GM12891 (cell line): Measurements from ENCODE around the gene SLC8A3.

Source experiments
- DNase-seq: peaks from one replicate; pipeline ENCODE4 v3.0.0; 2011; ENCODE audit warnings: low spot score; ENCODE audit not compliant: insufficient read length
- FAIRE-seq: peaks from 2 replicates; lab custom pipeline; 2011; peaks lifted over from hg19 to GRCh38; lab: Jason Lieb, UNC
- PAX5 ChIP-seq: IDR thresholded peaks from 2 replicates; pipeline ENCODE4 v1.6.1; 2011; ENCODE audit warnings: low read length, moderate library complexity, mild to moderate bottlenecking; ENCODE audit not compliant: insufficient read depth, severe bottlenecking
- POLR2A ChIP-seq: IDR thresholded peaks from 2 replicates; pipeline ENCODE4 v1.6.1; 2011; ENCODE audit warnings: low read depth, low read length, control low read depth
- POLR2AphosphoS5 ChIP-seq: IDR thresholded peaks from 2 replicates; pipeline ENCODE4 v1.6.1; 2011; ENCODE audit warnings: low read depth, low read length, control low read depth
- POU2F2 ChIP-seq: IDR thresholded peaks from 2 replicates; pipeline ENCODE4 v1.6.1; 2011; ENCODE audit warnings: low read depth, mild to moderate bottlenecking, control low read depth, low read length, moderate library complexity
- SPI1 ChIP-seq: IDR thresholded peaks from 2 replicates; pipeline ENCODE4 v1.6.1; 2011; ENCODE audit warnings: low read depth, low read length, control low read depth
- TAF1 ChIP-seq: IDR thresholded peaks from 2 replicates; pipeline ENCODE4 v1.6.1; 2011; ENCODE audit warnings: low read depth, low read length, control low read depth

The SLC8A3 gene

GRCh38 chr14:70052990-70053389 is 135.8 kb downstream of the SLC8A3 start:
- no peak for TF ChIP-seq TAF1
- TF ChIP-seq PAX5: no peak
- no peak for TF ChIP-seq POU2F2
- TF ChIP-seq POLR2AphosphoS5: no peak
- TF ChIP-seq POLR2A: no peak
- TF ChIP-seq SPI1: no peak
- DNase-seq (no peak), FAIRE-seq (no peak)

- no peak for FAIRE-seq
- TF ChIP-seq SPI1: no peak
- no peak for TF ChIP-seq POU2F2
- TF ChIP-seq POLR2AphosphoS5: no peak
- no peak for TF ChIP-seq POLR2A
- TF ChIP-seq PAX5: no peak
- no peak for TF ChIP-seq TAF1
Measured at GRCh38 chr14:70050136-70050535, 138.6 kb downstream of the SLC8A3 start.

GRCh38 chr14:70049605-70050004 is 139.1 kb downstream of the SLC8A3 start:
- no peak for FAIRE-seq
- TF ChIP-seq SPI1 (no peak), POU2F2 (no peak), POLR2AphosphoS5 (no peak)
- no peak for DNase-seq

More at GRCh38 chr14:70050136-70050535, 138.6 kb downstream of the SLC8A3 start:
- no peak for DNase-seq

GRCh38 chr14:70048313-70048654 is 140.5 kb downstream of the SLC8A3 start:
- FAIRE-seq: no peak
- TF ChIP-seq POU2F2: no peak
- no peak for TF ChIP-seq POLR2AphosphoS5
- no peak for TF ChIP-seq SPI1
- no peak for TF ChIP-seq TAF1
- no peak for TF ChIP-seq PAX5
- no peak for TF ChIP-seq POLR2A
- DNase-seq: no peak

GRCh38 chr14:70047598-70048312 is 141.0 kb downstream of the SLC8A3 start:
- FAIRE-seq: no peak
- no peak for TF ChIP-seq TAF1
- no peak for TF ChIP-seq SPI1
- TF ChIP-seq POLR2A: no peak
- no peak for TF ChIP-seq POU2F2
- no peak for TF ChIP-seq PAX5
- TF ChIP-seq POLR2AphosphoS5: no peak

GRCh38 chr14:70045844-70046535 is 142.8 kb downstream of the SLC8A3 start:
- no peak for DNase-seq

More at GRCh38 chr14:70047598-70048312, 141.0 kb downstream of the SLC8A3 start:
- no peak for DNase-seq

GRCh38 chr14:70045310-70045709 is 143.4 kb downstream of the SLC8A3 start:
- TF ChIP-seq POLR2AphosphoS5: no peak
- no peak for TF ChIP-seq SPI1
- TF ChIP-seq POLR2A: no peak
- no peak for TF ChIP-seq PAX5
- TF ChIP-seq TAF1: no peak
- TF ChIP-seq POU2F2: no peak
- FAIRE-seq (no peak), DNase-seq (no peak)

More at GRCh38 chr14:70045844-70046535, 142.8 kb downstream of the SLC8A3 start:
- FAIRE-seq: no peak
- TF ChIP-seq PAX5: no peak
- TF ChIP-seq POLR2A: no peak
- TF ChIP-seq TAF1: no peak
- no peak for TF ChIP-seq SPI1
- no peak for TF ChIP-seq POLR2AphosphoS5
- no peak for TF ChIP-seq POU2F2

- TF ChIP-seq TAF1 (no peak), PAX5 (no peak)
- no peak for DNase-seq
- no peak for FAIRE-seq
Measured at GRCh38 chr14:70043001-70043400, 145.8 kb downstream of the SLC8A3 start.

GRCh38 chr14:70036665-70037064 is 152.1 kb downstream of the SLC8A3 start:
- DNase-seq (no peak), FAIRE-seq (no peak)
- TF ChIP-seq POLR2A (no peak), PAX5 (no peak), TAF1 (no peak), POLR2AphosphoS5 (no peak), POU2F2 (no peak), SPI1 (no peak)
